Astrocyte (in vitro differentiated cells and primary cell): Measurements from ENCODE around the gene ST6GALNAC2. TPM values are rescaled to one million over a fixed set of nuclear protein-coding genes. Genes with fewer than 3 reads are reported as not detected.

Source experiments
- DNase-seq: peaks from one replicate; pipeline ENCODE4 v3.0.0-alpha.2; 2010; ENCODE audit warnings: low read depth
- FAIRE-seq: peaks from 2 replicates; lab custom pipeline; 2011; peaks lifted over from hg19 to GRCh38; lab: Jason Lieb, UNC
- H2AFZ ChIP-seq: 2 replicates; pipeline ENCODE4 v1.6.0; 2012; ENCODE audit warnings: low read depth, low read length, inconsistent platforms
- H3K27ac ChIP-seq: 2 replicates; pipeline ENCODE4 v1.5.1; 2011; ENCODE audit warnings: low read depth, low read length, inconsistent platforms
- H3K27me3 ChIP-seq: 2 replicates; pipeline ENCODE4 v1.6.0; 2011; ENCODE audit warnings: low read length, inconsistent platforms; ENCODE audit not compliant: insufficient read depth
- H3K36me3 ChIP-seq: 2 replicates; pipeline ENCODE4 v1.5.1; 2011; ENCODE audit warnings: low read length, inconsistent platforms; ENCODE audit not compliant: insufficient read depth
- H3K4me1 ChIP-seq: 2 replicates; pipeline ENCODE4 v1.5.1; 2011; ENCODE audit warnings: low read length, inconsistent platforms; ENCODE audit not compliant: insufficient read depth
- H3K4me2 ChIP-seq: 2 replicates; pipeline ENCODE4 v1.6.0; 2012; ENCODE audit warnings: low read length, inconsistent platforms
- H3K4me3 ChIP-seq: 2 replicates; pipeline ENCODE4 v1.5.1; 2011; ENCODE audit warnings: low read depth, mild to moderate bottlenecking, low read length, inconsistent platforms; ENCODE audit not compliant: insufficient read depth
- H3K79me2 ChIP-seq: 2 replicates; pipeline ENCODE4 v1.6.0; 2012; ENCODE audit warnings: mild to moderate bottlenecking, low read length, inconsistent platforms; ENCODE audit not compliant: insufficient read depth
- H3K9ac ChIP-seq: 2 replicates; pipeline ENCODE4 v1.6.0; 2012; ENCODE audit warnings: mild to moderate bottlenecking, low read length, inconsistent platforms
- H3K9me3 ChIP-seq: 2 replicates; pipeline ENCODE4 v1.5.1; 2012; ENCODE audit warnings: low read depth, mild to moderate bottlenecking, low read length, inconsistent platforms; ENCODE audit not compliant: insufficient read depth
- H4K20me1 ChIP-seq: 2 replicates; pipeline ENCODE4 v1.6.0; 2012; ENCODE audit warnings: low read length, inconsistent platforms; ENCODE audit not compliant: insufficient read depth
- H3K27ac Mint-ChIP-seq: one replicate; pipeline ENCODE4 v1.8.0; 2021; ENCODE audit warnings: mild to moderate bottlenecking, mixed read lengths; ENCODE audit not compliant: unreplicated experiment
- H3K27me3 Mint-ChIP-seq: one replicate; pipeline ENCODE4 v1.8.0; 2021; ENCODE audit warnings: low read depth, mixed read lengths; ENCODE audit not compliant: unreplicated experiment
- H3K36me3 Mint-ChIP-seq: one replicate; pipeline ENCODE4 v1.8.0; 2021; ENCODE audit warnings: low read depth, mixed read lengths; ENCODE audit not compliant: unreplicated experiment
- H3K4me1 Mint-ChIP-seq: one replicate; pipeline ENCODE4 v1.8.0; 2021; ENCODE audit warnings: low read depth, mixed read lengths; ENCODE audit not compliant: unreplicated experiment
- H3K4me3 Mint-ChIP-seq: one replicate; pipeline ENCODE4 v1.8.0; 2021; ENCODE audit warnings: mild to moderate bottlenecking, moderate library complexity, mixed read lengths; ENCODE audit not compliant: unreplicated experiment
- H3K9me3 Mint-ChIP-seq: one replicate; pipeline ENCODE4 v1.8.0; 2021; ENCODE audit warnings: mild to moderate bottlenecking, mixed read lengths; ENCODE audit not compliant: unreplicated experiment
- CTCF ChIP-seq: IDR thresholded peaks from 2 replicates; pipeline ENCODE4 v1.5.1; 2011; ENCODE audit warnings: low read depth, mild to moderate bottlenecking, inconsistent platforms, low read length, moderate library complexity; ENCODE audit not compliant: insufficient read depth
- EZH2 ChIP-seq: IDR thresholded peaks from 2 replicates; pipeline ENCODE4 v1.6.1; 2012; ENCODE audit warnings: mild to moderate bottlenecking, low read length, inconsistent platforms; ENCODE audit not compliant: insufficient read depth
- total RNA-seq: library from RNA; stranded (reverse); gene quantifications from 2 replicates; pipeline ENCODE4 v1.2.1, GENCODE V29; 2021

The ST6GALNAC2 gene
- total RNA-seq, 1 donor from 2014 or later: 0.79 TPM

- no peaks in the 10 kb centered on the region for H3K9me3 ChIP-seq
- no peak overlapping the region for H2AFZ ChIP-seq
- no peak overlapping the region for H3K4me3 ChIP-seq
- H3K4me1 ChIP-seq: peaks cover 4% of the 10 kb centered on the region
- FAIRE-seq (no peak), DNase-seq (no peak)
- peaks cover 15% of the 10 kb centered on the region for H3K36me3 ChIP-seq
- H3K27ac Mint-ChIP-seq: no peak overlapping the region
- peaks cover 42% of the 10 kb centered on the region for H4K20me1 ChIP-seq
- peaks cover 14% of the 10 kb centered on the region for H3K36me3 Mint-ChIP-seq
- no peak overlapping the region for H3K9ac ChIP-seq
- H3K4me3 Mint-ChIP-seq: no peak overlapping the region
- H3K9me3 Mint-ChIP-seq: no peaks in the 10 kb centered on the region
- peaks cover 11% of the 10 kb centered on the region for H3K4me1 Mint-ChIP-seq
- H3K27me3 Mint-ChIP-seq: peaks cover 2% of the 10 kb centered on the region
- no peak overlapping the region for H3K4me2 ChIP-seq
- H3K27me3 ChIP-seq: no peaks in the 10 kb centered on the region
- H3K27ac ChIP-seq: no peak overlapping the region
- TF ChIP-seq CTCF (no peak), EZH2 (no peak)
- peaks cover 7% of the 10 kb centered on the region for H3K79me2 ChIP-seq
Observed at GRCh38 chr17:76568811-76569221, 16.8 kb downstream of the ST6GALNAC2 start.

DNA sequence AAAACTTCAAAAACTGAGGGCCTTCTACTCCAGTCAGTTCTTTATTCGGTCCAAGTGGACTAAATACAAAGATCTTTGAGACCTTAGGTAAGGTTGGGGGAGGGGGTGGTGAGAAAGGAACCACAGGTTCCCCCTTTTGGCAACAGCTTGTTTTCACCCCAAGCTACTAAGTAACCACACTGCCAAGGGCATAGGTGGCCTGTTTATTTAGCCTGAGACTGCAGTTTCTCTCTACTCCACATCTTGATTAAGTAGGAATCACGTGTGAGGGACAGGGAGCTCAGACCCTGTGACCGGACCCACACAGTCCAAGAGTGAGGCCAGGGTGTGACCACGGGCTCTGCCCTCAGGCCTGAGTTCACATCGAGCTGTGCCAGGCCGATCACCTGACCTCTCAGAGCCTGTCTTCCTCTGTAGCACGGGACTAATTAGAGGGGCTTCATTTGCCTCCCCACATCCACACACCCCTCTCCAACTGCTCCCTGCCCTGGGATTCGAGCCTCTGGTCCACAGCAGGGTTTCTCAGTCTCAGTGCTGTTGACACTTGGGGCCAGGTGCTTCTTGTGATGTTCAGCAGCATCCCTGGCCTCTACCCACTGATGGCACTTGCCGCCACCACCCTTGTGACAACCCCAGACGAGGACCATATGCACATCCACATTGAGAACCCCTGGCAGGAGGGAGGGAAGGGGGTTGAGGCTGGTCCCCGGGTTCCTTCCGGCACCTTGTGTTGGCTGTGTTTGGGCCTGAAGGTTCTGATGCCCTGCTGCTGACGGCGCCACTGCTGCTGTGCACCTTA lies 17.8 kb downstream of the ST6GALNAC2 start:
- H3K9me3 ChIP-seq: no peaks in the 10 kb centered on the region
- H3K36me3 Mint-ChIP-seq: peaks cover 16% of the 10 kb centered on the region
- peaks cover 15% of the 10 kb centered on the region for H3K36me3 ChIP-seq
- FAIRE-seq: no peak
- H3K4me3 Mint-ChIP-seq: no peak overlapping the region
- no peaks in the 10 kb centered on the region for H3K27me3 Mint-ChIP-seq
- no peak overlapping the region for H3K4me3 ChIP-seq
- H3K27ac Mint-ChIP-seq: no peak overlapping the region
- H3K27ac ChIP-seq: no peak overlapping the region
- H4K20me1 ChIP-seq: peaks cover 48% of the 10 kb centered on the region
- H3K79me2 ChIP-seq: peaks cover 7% of the 10 kb centered on the region
- TF ChIP-seq CTCF (no peak), EZH2 (no peak)
- H3K9ac ChIP-seq: no peak overlapping the region
- no peaks in the 10 kb centered on the region for H3K27me3 ChIP-seq
- H3K4me2 ChIP-seq: no peak overlapping the region
- H3K9me3 Mint-ChIP-seq: no peaks in the 10 kb centered on the region
- H3K4me1 ChIP-seq: peaks cover 6% of the 10 kb centered on the region
- peaks cover 17% of the 10 kb centered on the region for H3K4me1 Mint-ChIP-seq
- H2AFZ ChIP-seq: no peak overlapping the region
- DNase-seq: no peak

DNA sequence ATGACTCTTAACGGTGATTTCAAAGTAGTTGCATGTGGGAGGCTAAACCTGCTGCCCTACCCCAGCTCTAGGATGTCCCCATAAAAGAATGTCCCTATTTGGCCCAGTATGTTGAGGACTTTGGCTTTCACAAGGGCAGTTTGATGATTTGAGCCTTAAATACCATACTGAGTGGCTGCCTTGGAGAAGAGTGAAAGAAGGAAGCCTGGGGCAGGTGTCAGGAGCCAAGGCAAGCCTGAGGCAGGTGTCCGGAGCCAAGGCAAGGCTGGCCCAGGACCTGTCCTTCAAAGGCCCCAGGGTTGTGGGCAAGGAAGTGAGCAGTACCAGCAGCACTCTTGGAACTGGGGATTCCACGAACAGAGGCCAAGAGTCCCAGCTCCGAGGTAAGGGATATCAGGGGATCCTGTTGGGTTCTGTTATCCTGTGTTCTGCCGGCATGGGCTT lies 18.6 kb downstream of the ST6GALNAC2 start:
- H3K27ac Mint-ChIP-seq: no peak overlapping the region
- H3K9me3 ChIP-seq: no peaks in the 10 kb centered on the region
- H3K9ac ChIP-seq: no peak overlapping the region
- H3K27ac ChIP-seq: no peak overlapping the region
- H3K4me3 Mint-ChIP-seq: no peak overlapping the region
- H3K36me3 Mint-ChIP-seq: peaks cover 18% of the 10 kb centered on the region
- peaks cover 56% of the 10 kb centered on the region for H4K20me1 ChIP-seq
- H3K4me1 ChIP-seq: peaks cover 13% of the 10 kb centered on the region
- H2AFZ ChIP-seq: no peak overlapping the region
- no peak overlapping the region for H3K4me3 ChIP-seq
- no peaks in the 10 kb centered on the region for H3K27me3 Mint-ChIP-seq
- FAIRE-seq: no peak
- peaks cover 21% of the 10 kb centered on the region for H3K4me1 Mint-ChIP-seq
- no peak for TF ChIP-seq CTCF
- TF ChIP-seq EZH2: no peak
- peaks cover 7% of the 10 kb centered on the region for H3K79me2 ChIP-seq
- no peaks in the 10 kb centered on the region for H3K27me3 ChIP-seq
- H3K4me2 ChIP-seq: no peak overlapping the region
- no peak for DNase-seq
- peaks cover 15% of the 10 kb centered on the region for H3K36me3 ChIP-seq
- no peaks in the 10 kb centered on the region for H3K9me3 Mint-ChIP-seq
